Measurements from ENCODE around the gene RSAD2. TPM values are rescaled to one million over a fixed set of nuclear protein-coding genes. Genes with fewer than 3 reads are reported as not detected.

RSAD2 gene
- total RNA-seq, 4 donors from 2014 or later = 1.8 to 7.0 (median 5.7) TPM

- WGBS, 2 donors (ENCODE audit: low coverage in 1 of 2) = 91 to 97% methylated on average over 6 to 8 of the region's 8 CpGs
- Histone ChIP-seq H3K36me3 (peaks cover 0 to 30% of the 10 kb centered on the region in 2 donors), H3K4me1 (peaks cover 0 to 8% (median 3%) of the 10 kb centered on the region in 3 donors), H3K27ac (no peak overlapping the region), H3K9me3 (no peaks in the 10 kb centered on the region), H3K4me3 (no peak overlapping the region), H3K27me3 (no peaks in the 10 kb centered on the region)
- no peak for ATAC-seq
- no peak for TF ChIP-seq CTCF (IDR thresholded peaks at IDR 0.05)
- TF ChIP-seq POLR2AphosphoS5 (IDR thresholded peaks at IDR 0.05) = no peak
- no peak for TF ChIP-seq EP300 (IDR thresholded peaks at IDR 0.05)
- no peak for TF ChIP-seq POLR2A (IDR thresholded peaks at IDR 0.05)
Measured at GRCh38 chr2:6942848-6943247, 65.3 kb downstream of the RSAD2 start.

GRCh38 chr2:6943523-6943922 lies 65.9 kb downstream of the RSAD2 start:
- no peaks in the 10 kb centered on the region for H3K27me3 ChIP-seq
- H3K4me3 ChIP-seq = no peak overlapping the region
- no peak overlapping the region for H3K27ac ChIP-seq
- 90 to 98% methylated on average over 5 to 6 of the region's 6 CpGs for WGBS, 2 donors (ENCODE audit: low coverage in 1 of 2)
- no peak for TF ChIP-seq POLR2A (IDR thresholded peaks at IDR 0.05)
- no peak for TF ChIP-seq EP300 (IDR thresholded peaks at IDR 0.05)
- TF ChIP-seq CTCF (IDR thresholded peaks at IDR 0.05) = no peak
- no peak for TF ChIP-seq POLR2AphosphoS5 (IDR thresholded peaks at IDR 0.05)
- H3K4me1 ChIP-seq = peaks cover 0 to 8% (median 4%) of the 10 kb centered on the region in 3 donors
- no peaks in the 10 kb centered on the region for H3K9me3 ChIP-seq
- peaks cover 0 to 30% of the 10 kb centered on the region in 2 donors for H3K36me3 ChIP-seq
- no peak for ATAC-seq

- ATAC-seq = no peak
- Histone ChIP-seq H3K9me3 (no peaks in the 10 kb centered on the region), H3K27ac (peak overlapping the region in 1 of 4 donors; percentile 44), H3K4me1 (peaks cover 0 to 8% (median 4%) of the 10 kb centered on the region in 3 donors), H3K36me3 (peaks cover 0 to 30% of the 10 kb centered on the region in 2 donors), H3K4me3 (no peak overlapping the region), H3K27me3 (no peaks in the 10 kb centered on the region)
- TF ChIP-seq POLR2A (IDR thresholded peaks at IDR 0.05) = no peak
- no peak for TF ChIP-seq CTCF (IDR thresholded peaks at IDR 0.05)
- TF ChIP-seq POLR2AphosphoS5 (IDR thresholded peaks at IDR 0.05) = no peak
- no peak for TF ChIP-seq EP300 (IDR thresholded peaks at IDR 0.05)
- 96 to 100% methylated on average over 5 to 8 of the region's 8 CpGs for WGBS, 2 donors (ENCODE audit: low coverage in 1 of 2)
Measured at GRCh38 chr2:6943971-6944370, 66.4 kb downstream of the RSAD2 start.

- no peak for ATAC-seq
- peaks cover 0 to 30% of the 10 kb centered on the region in 2 donors for H3K36me3 ChIP-seq
- 39 to 55% methylated on average over 2 to 5 of the region's 5 CpGs for WGBS, 2 donors (ENCODE audit: low coverage in 1 of 2)
- no peaks in the 10 kb centered on the region for H3K9me3 ChIP-seq
- H3K4me1 ChIP-seq = peaks cover 0 to 8% (median 4%) of the 10 kb centered on the region in 3 donors
- peak overlapping the region in 2 of 4 donors; percentile 44 to 46 for H3K27ac ChIP-seq
- H3K27me3 ChIP-seq = no peaks in the 10 kb centered on the region
- no peak for TF ChIP-seq CTCF (IDR thresholded peaks at IDR 0.05)
- no peak for TF ChIP-seq POLR2AphosphoS5 (IDR thresholded peaks at IDR 0.05)
- TF ChIP-seq EP300 (IDR thresholded peaks at IDR 0.05) = no peak
- no peak for TF ChIP-seq POLR2A (IDR thresholded peaks at IDR 0.05)
- H3K4me3 ChIP-seq = no peak overlapping the region
Measured at GRCh38 chr2:6944555-6944954, 67.0 kb downstream of the RSAD2 start.

- Histone ChIP-seq H3K4me1 (peaks cover 0 to 8% (median 4%) of the 10 kb centered on the region in 3 donors), H3K36me3 (peaks cover 0 to 30% of the 10 kb centered on the region in 2 donors), H3K27me3 (no peaks in the 10 kb centered on the region), H3K9me3 (no peaks in the 10 kb centered on the region), H3K4me3 (no peak overlapping the region), H3K27ac (peak overlapping the region in 2 of 4 donors; percentile 44 to 46)
- no peak for ATAC-seq
- TF ChIP-seq POLR2AphosphoS5 (IDR thresholded peaks at IDR 0.05) (no peak), POLR2A (IDR thresholded peaks at IDR 0.05) (no peak), EP300 (IDR thresholded peaks at IDR 0.05) (no peak)
- 68 to 77% methylated on average over 9 of the region's 9 CpGs for WGBS, 2 donors (ENCODE audit: low coverage in 1 of 2)
Measured at GRCh38 chr2:6945087-6945813, 67.7 kb downstream of the RSAD2 start.
